ENCODE measurements around the gene PTPRM. TPM values are rescaled to one million over a fixed set of nuclear protein-coding genes. Genes with fewer than 3 reads are reported as not detected.

PTPRM gene
- total and polyA plus RNA-seq, 2 experiments from 2014 or later: 1.6 to 5.3 TPM

DNA sequence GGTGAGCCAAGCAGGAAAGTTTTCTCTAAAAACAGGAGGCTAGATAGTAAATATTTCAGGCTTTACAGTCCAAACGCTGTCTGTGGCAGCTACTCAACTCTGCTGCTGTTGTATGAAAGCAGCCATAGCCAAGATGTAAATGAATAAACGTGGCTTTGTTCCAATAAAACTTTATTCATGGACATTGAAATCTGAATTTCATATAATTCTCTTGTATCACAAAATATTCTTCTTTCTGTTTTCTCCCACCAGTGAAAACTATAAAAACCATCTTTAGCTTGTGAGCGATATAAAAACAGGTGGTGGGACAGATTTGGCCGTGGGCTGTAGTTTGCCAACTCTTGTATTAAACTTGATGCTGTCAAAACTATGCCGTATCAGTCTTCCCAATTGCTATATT lies 333.0 kb downstream of the PTPRM start (continued):
- TF ChIP-seq, protein P1, sequence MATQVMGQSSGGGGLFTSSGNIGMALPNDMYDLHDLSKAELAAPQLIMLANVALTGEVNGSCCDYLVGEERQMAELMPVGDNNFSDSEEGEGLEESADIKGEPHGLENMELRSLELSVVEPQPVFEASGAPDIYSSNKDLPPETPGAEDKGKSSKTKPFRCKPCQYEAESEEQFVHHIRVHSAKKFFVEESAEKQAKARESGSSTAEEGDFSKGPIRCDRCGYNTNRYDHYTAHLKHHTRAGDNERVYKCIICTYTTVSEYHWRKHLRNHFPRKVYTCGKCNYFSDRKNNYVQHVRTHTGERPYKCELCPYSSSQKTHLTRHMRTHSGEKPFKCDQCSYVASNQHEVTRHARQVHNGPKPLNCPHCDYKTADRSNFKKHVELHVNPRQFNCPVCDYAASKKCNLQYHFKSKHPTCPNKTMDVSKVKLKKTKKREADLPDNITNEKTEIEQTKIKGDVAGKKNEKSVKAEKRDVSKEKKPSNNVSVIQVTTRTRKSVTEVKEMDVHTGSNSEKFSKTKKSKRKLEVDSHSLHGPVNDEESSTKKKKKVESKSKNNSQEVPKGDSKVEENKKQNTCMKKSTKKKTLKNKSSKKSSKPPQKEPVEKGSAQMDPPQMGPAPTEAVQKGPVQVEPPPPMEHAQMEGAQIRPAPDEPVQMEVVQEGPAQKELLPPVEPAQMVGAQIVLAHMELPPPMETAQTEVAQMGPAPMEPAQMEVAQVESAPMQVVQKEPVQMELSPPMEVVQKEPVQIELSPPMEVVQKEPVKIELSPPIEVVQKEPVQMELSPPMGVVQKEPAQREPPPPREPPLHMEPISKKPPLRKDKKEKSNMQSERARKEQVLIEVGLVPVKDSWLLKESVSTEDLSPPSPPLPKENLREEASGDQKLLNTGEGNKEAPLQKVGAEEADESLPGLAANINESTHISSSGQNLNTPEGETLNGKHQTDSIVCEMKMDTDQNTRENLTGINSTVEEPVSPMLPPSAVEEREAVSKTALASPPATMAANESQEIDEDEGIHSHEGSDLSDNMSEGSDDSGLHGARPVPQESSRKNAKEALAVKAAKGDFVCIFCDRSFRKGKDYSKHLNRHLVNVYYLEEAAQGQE (IDR thresholded peaks at IDR 0.05; ENCODE audit: unreplicated experiment): no peak
- TF ChIP-seq EZH2 (IDR thresholded peaks at IDR 0.05; ENCODE audit: low read depth, unreplicated experiment): no peak

DNA sequence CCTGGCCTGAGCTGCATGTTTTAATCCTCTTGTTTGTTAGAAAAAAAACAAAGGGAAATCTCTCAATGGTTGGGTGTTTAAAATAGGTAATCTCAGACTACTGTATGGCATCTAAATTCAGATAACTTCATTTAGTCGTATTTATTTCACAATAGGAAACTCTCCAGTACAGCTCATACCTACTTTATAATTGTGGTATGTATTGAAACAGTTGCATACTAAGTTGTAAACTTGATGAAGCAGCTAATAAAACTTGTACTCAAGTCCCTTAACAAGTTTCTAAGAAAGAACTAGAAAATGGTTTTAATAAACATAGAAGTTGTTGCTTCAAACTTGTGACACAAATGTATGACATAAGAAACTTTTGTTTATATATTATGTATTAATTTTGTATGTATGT lies 334.5 kb downstream of the PTPRM start:
- Histone ChIP-seq H3K79me2 (replicated peaks; ENCODE audit: insufficient read depth) (no peaks in the 10 kb centered on the region), H3K27ac (ENCODE audit: low read depth) (no peak overlapping the region), H3K36me3 (ENCODE audit: insufficient read depth) (no peaks in the 10 kb centered on the region), H3F3A (replicated peaks; ENCODE audit: low read depth) (no peaks in the 10 kb centered on the region), H3K4me3 (no peak overlapping the region), H3K27me3 (ENCODE audit: insufficient read depth) (no peaks in the 10 kb centered on the region), H4K20me1 (replicated peaks; ENCODE audit: insufficient read depth) (no peaks in the 10 kb centered on the region), H3K4me1 (ENCODE audit: insufficient read depth) (no peaks in the 10 kb centered on the region), H2AFZ (no peak overlapping the region), H3K9me2 (ENCODE audit: insufficient read depth) (0 out of 2 replicates have a peak, but pooled peaks cover 10% of the 10 kb centered on the region), H3K4me2 (no peak overlapping the region)
- H3K27ac Mint-ChIP-seq: no peak overlapping the region
- peaks cover 17% of the 10 kb centered on the region; the same call in 2 of the 3 replicates for H3K4me1 Mint-ChIP-seq
- no peaks in the 10 kb centered on the region for H3K9me3 Mint-ChIP-seq
- no peaks in the 10 kb centered on the region for H3K36me3 Mint-ChIP-seq (ENCODE audit: low read depth)
- ATAC-seq (no peak), DNase-seq (ENCODE audit: low spot score) (no peak)
- peaks cover 4% of the 10 kb centered on the region for H3K27me3 Mint-ChIP-seq (ENCODE audit: insufficient read depth, low read depth, poor library complexity)
- H3K4me3 Mint-ChIP-seq: no peak overlapping the region
- TF ChIP-seq STAT1 (IDR thresholded peaks at IDR 0.05; ENCODE audit: unreplicated experiment) (no peak), EZH2 (IDR thresholded peaks at IDR 0.05; ENCODE audit: low read depth, unreplicated experiment) (no peak), NANOG (IDR thresholded peaks at IDR 0.05; ENCODE audit: borderline replicate concordance) (no peak), EZH2phosphoT487 (IDR thresholded peaks at IDR 0.05; ENCODE audit: unreplicated experiment) (no peak), POLR2AphosphoS5 (IDR thresholded peaks at IDR 0.05; ENCODE audit: low read depth) (no peak), CREB1 (CRISPR knock-in tag; IDR thresholded peaks at IDR 0.05; ENCODE audit: low read depth) (no peak), ZNF114 (CRISPR knock-in tag; IDR thresholded peaks at IDR 0.05) (no peak), JUNB (IDR thresholded peaks at IDR 0.05; ENCODE audit: unreplicated experiment) (no peak), ZNF331 (CRISPR knock-in tag; IDR thresholded peaks at IDR 0.05; ENCODE audit: low read depth) (no peak), ZNF462 (CRISPR knock-in tag; IDR thresholded peaks at IDR 0.05) (no peak)
- TF ChIP-seq, protein P2, sequence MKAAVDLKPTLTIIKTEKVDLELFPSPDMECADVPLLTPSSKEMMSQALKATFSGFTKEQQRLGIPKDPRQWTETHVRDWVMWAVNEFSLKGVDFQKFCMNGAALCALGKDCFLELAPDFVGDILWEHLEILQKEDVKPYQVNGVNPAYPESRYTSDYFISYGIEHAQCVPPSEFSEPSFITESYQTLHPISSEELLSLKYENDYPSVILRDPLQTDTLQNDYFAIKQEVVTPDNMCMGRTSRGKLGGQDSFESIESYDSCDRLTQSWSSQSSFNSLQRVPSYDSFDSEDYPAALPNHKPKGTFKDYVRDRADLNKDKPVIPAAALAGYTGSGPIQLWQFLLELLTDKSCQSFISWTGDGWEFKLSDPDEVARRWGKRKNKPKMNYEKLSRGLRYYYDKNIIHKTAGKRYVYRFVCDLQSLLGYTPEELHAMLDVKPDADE (IDR thresholded peaks at IDR 0.05): no peak
